H1 (cell line): ENCODE results near the gene RPS6KA2. TPM values are rescaled to one million over a fixed set of nuclear protein-coding genes. Genes with fewer than 3 reads are reported as not detected.

Experiments used
- CTCF ChIA-PET: fragments of 300-600 bp; sonication (Branson Sonifier 250); formaldehyde crosslinking; loops from one replicate; lab custom pipeline; 2021; ENCODE audit not compliant: partially characterized antibody; lab: Charles Lee
- POLR2A ChIA-PET: fragments of 300-600 bp; sonication (Branson Sonifier 250); formaldehyde crosslinking; loops from one replicate; lab custom pipeline; 2021; ENCODE audit warnings: inconsistent platforms; ENCODE audit not compliant: partially characterized antibody; lab: Charles Lee
- DNase-seq, 2 experiments: peaks; one replicate each; pipeline versions ENCODE4 v3.0.0 to v3.0.0-alpha.2; 2010 to 2022; ENCODE audit warnings: low spot score in 2 of 2, low read depth in 1 of 2, mixed read lengths in 1 of 2
- FAIRE-seq: peaks from 2 replicates; lab custom pipeline; 2011; peaks lifted over from hg19 to GRCh38; lab: Jason Lieb, UNC
- H2AFZ ChIP-seq: 2 replicates; pipeline ENCODE4 v1.8.1; 2012; ENCODE audit warnings: low read length, inconsistent platforms
- H2AK5ac ChIP-seq: 2 replicates; pipeline ENCODE4 v1.6.1; 2013; ENCODE audit warnings: low read depth, low read length
- H2BK120ac ChIP-seq: replicated peaks from 2 replicates; pipeline ENCODE3; 2013; ENCODE audit warnings: low read depth, low read length, inconsistent platforms
- H2BK12ac ChIP-seq: 2 replicates; pipeline ENCODE4 v1.6.1; 2013; ENCODE audit warnings: low read depth, low read length
- H2BK15ac ChIP-seq: 2 replicates; pipeline ENCODE4 v1.6.1; 2013; ENCODE audit warnings: low read length
- H2BK20ac ChIP-seq: 2 replicates; pipeline ENCODE4 v1.6.1; 2013; ENCODE audit warnings: low read length
- H2BK5ac ChIP-seq: 2 replicates; pipeline ENCODE4 v1.6.1; 2013; ENCODE audit warnings: low read depth, low read length
- H3K14ac ChIP-seq: 2 replicates; pipeline ENCODE4 v1.6.1; 2013; ENCODE audit warnings: inconsistent platforms; ENCODE audit not compliant: insufficient read length
- H3K18ac ChIP-seq: 2 replicates; pipeline ENCODE4 v1.6.1; 2013; ENCODE audit warnings: low read length; ENCODE audit errors: extremely low read depth
- H3K23ac ChIP-seq: 2 replicates; pipeline ENCODE4 v1.6.1; 2013; ENCODE audit warnings: inconsistent platforms; ENCODE audit not compliant: insufficient read length
- H3K23me2 ChIP-seq: 2 replicates; pipeline ENCODE4 v1.6.1; 2013; ENCODE audit warnings: low read depth, low read length
- H3K27ac ChIP-seq: 2 replicates; pipeline ENCODE4 v1.6.1; 2011; ENCODE audit warnings: low read depth, low read length, inconsistent platforms
- H3K27me3 ChIP-seq, 4 experiments: replicated peaks in 1 of 4; 1 replicate in 1 of 4; 2 replicates in 3 of 4; pipeline versions ENCODE4 v1.6.1 to v1.8.1; 2011 to 2013; ENCODE audit warnings: low read length in 3 of 4, mild to moderate bottlenecking in 3 of 4, inconsistent platforms in 2 of 4, mixed read lengths in 2 of 4, moderate library complexity in 1 of 4; ENCODE audit not compliant: control insufficient read depth in 3 of 4, insufficient read depth in 3 of 4; ENCODE audit errors: extremely low read depth in 1 of 4
- H3K36me3 ChIP-seq, 4 experiments: 2 replicates each; pipeline versions ENCODE4 v1.6.1 to v1.8.1; 2011 to 2013; ENCODE audit warnings: mild to moderate bottlenecking in 4 of 4, low read length in 3 of 4, moderate library complexity in 2 of 4, control low read depth in 1 of 4, inconsistent platforms in 1 of 4; ENCODE audit not compliant: insufficient read depth in 4 of 4, control insufficient read depth in 2 of 4
- H3K4ac ChIP-seq: replicated peaks from 2 replicates; pipeline ENCODE3; 2013; ENCODE audit warnings: low read length, low read depth, mixed read lengths, inconsistent platforms; ENCODE audit not compliant: insufficient read length
- H3K4me1 ChIP-seq, 4 experiments: replicated peaks in 1 of 4; 1 replicate in 1 of 4; 2 replicates in 3 of 4; pipeline versions ENCODE4 v1.6.1 to v1.8.1; 2011 to 2013; ENCODE audit warnings: low read length in 3 of 4, inconsistent platforms in 2 of 4, mixed read lengths in 1 of 4; ENCODE audit not compliant: insufficient read depth in 4 of 4, control insufficient read depth in 3 of 4
- H3K4me2 ChIP-seq, 2 experiments: 2 replicates each; pipeline versions ENCODE4 v1.6.1 to v1.8.1; 2011 to 2013; ENCODE audit warnings: low read depth in 2 of 2, low read length in 2 of 2, control low read depth in 1 of 2, inconsistent platforms in 1 of 2, mild to moderate bottlenecking in 1 of 2; ENCODE audit not compliant: insufficient read depth in 1 of 2
- H3K4me3 ChIP-seq, 4 experiments: fragments of 200-600, 300-600 bp in 1 of 4; sonication (generic), shearing (Covaris generic), sonication (Bioruptor Twin) in 1 of 4; 2 replicates each; pipeline versions ENCODE4 v1.5.1 to v1.8.1; 2011 to 2016; ENCODE audit warnings: low read length in 4 of 4, low read depth in 3 of 4, control low read depth in 2 of 4, inconsistent platforms in 2 of 4, mild to moderate bottlenecking in 2 of 4, mixed read lengths in 1 of 4, moderate library complexity in 1 of 4; ENCODE audit not compliant: insufficient read depth in 2 of 4; ENCODE audit errors: extremely low read depth in 1 of 4
- H3K56ac ChIP-seq: replicated peaks from 2 replicates; pipeline ENCODE3; 2013; ENCODE audit warnings: low read depth, mild to moderate bottlenecking, mixed read lengths, low read length, inconsistent platforms; ENCODE audit not compliant: insufficient read length
- H3K79me1 ChIP-seq: 2 replicates; pipeline ENCODE4 v1.6.1; 2013; ENCODE audit warnings: low read depth, low read length, control low read depth
- H3K79me2 ChIP-seq, 2 experiments: 2 replicates each; pipeline versions ENCODE4 v1.6.1 to v1.8.1; 2012 to 2013; ENCODE audit warnings: low read length in 2 of 2, mild to moderate bottlenecking in 2 of 2, inconsistent platforms in 1 of 2; ENCODE audit not compliant: insufficient read depth in 2 of 2, control insufficient read depth in 1 of 2
- H3K9ac ChIP-seq, 4 experiments: replicated peaks in 1 of 4; 1 replicate in 1 of 4; 2 replicates in 3 of 4; pipeline versions ENCODE4 v1.6.1 to v1.8.1; 2011 to 2013; ENCODE audit warnings: low read depth in 3 of 4, low read length in 3 of 4, control low read depth in 2 of 4, mild to moderate bottlenecking in 2 of 4, moderate library complexity in 2 of 4, inconsistent platforms in 1 of 4; ENCODE audit errors: extremely low read depth in 1 of 4
- H3K9me3 ChIP-seq, 2 experiments: 2 replicates each; pipeline versions ENCODE4 v1.6.1 to v1.8.1; 2012 to 2013; ENCODE audit warnings: mild to moderate bottlenecking in 2 of 2, moderate library complexity in 2 of 2, control low read depth in 1 of 2, inconsistent platforms in 1 of 2, low read depth in 1 of 2, low read length in 1 of 2, mixed read lengths in 1 of 2; ENCODE audit not compliant: insufficient read depth in 2 of 2
- H4K20me1 ChIP-seq, 2 experiments: replicated peaks in 1 of 2; 2 replicates each; pipeline versions ENCODE3 to v1.8.1; 2011 to 2013; ENCODE audit warnings: inconsistent platforms in 2 of 2, low read length in 2 of 2, mild to moderate bottlenecking in 1 of 2; ENCODE audit not compliant: insufficient read depth in 2 of 2, control insufficient read depth in 1 of 2
- H4K5ac ChIP-seq: 2 replicates; pipeline ENCODE4 v1.6.1; 2013; ENCODE audit warnings: low read length, low read depth, mixed read lengths, inconsistent platforms; ENCODE audit not compliant: insufficient read length
- H4K8ac ChIP-seq: 2 replicates; pipeline ENCODE4 v1.8.0; 2013; ENCODE audit warnings: mild to moderate bottlenecking, moderate library complexity, low read length, inconsistent platforms; ENCODE audit not compliant: insufficient read depth; ENCODE audit errors: extremely low read depth
- H4K91ac ChIP-seq: replicated peaks from 2 replicates; pipeline ENCODE3; 2013; ENCODE audit warnings: low read length, mixed read lengths, inconsistent platforms; ENCODE audit not compliant: insufficient read length
- BRCA1 ChIP-seq: IDR thresholded peaks from 2 replicates; pipeline ENCODE4 v1.6.1; 2012; ENCODE audit warnings: low read depth, low read length, improper control_type of control experiment
- CBX5 ChIP-seq: fragments of 300-800, 300-1000 bp; sonication (generic); IDR thresholded peaks from 2 replicates; pipeline ENCODE4 v1.7.1; 2016; ENCODE audit warnings: antibody characterized with exemption, low read length, low read depth
- CHD2 ChIP-seq: IDR thresholded peaks from 2 replicates; pipeline ENCODE4 v1.6.1; 2012; ENCODE audit warnings: low read length, improper control_type of control experiment
- EZH2 ChIP-seq: fragments of 200-600 bp; sonication (generic); IDR thresholded peaks from 2 replicates; pipeline ENCODE4 v1.7.1; 2012; ENCODE audit warnings: low read depth, mild to moderate bottlenecking, moderate library complexity, low read length, inconsistent platforms; ENCODE audit not compliant: severe bottlenecking
- HDAC6 ChIP-seq: IDR thresholded peaks from one replicate; pipeline ENCODE4 v1.7.1; 2012; ENCODE audit warnings: low read depth, mild to moderate bottlenecking, inconsistent platforms, low read length, moderate library complexity
- KDM5A ChIP-seq: fragments of 200-600 bp; IDR thresholded peaks from 2 replicates; pipeline ENCODE4 v1.7.1; 2012; ENCODE audit warnings: mild to moderate bottlenecking, low read length, inconsistent platforms, mixed read lengths
- MAFK ChIP-seq: IDR thresholded peaks from 2 replicates; pipeline ENCODE4 v1.6.1; 2012; ENCODE audit warnings: low read depth, mild to moderate bottlenecking, improper control_type of control experiment, low read length
- NRF1 ChIP-seq: IDR thresholded peaks from 2 replicates; pipeline ENCODE4 v1.6.1; 2011; ENCODE audit warnings: mild to moderate bottlenecking, low read depth, low read length, improper control_type of control experiment
- PHF8 ChIP-seq: fragments of 200-600 bp; sonication (generic); conservative IDR thresholded peaks from 2 replicates; pipeline ENCODE4 v1.7.1; 2012; ENCODE audit warnings: low read depth, mild to moderate bottlenecking, inconsistent platforms, low read length, moderate library complexity
- POLR2A ChIP-seq, 2 experiments: IDR thresholded peaks; 1 replicate in 1 of 2; 2 replicates in 1 of 2; pipeline ENCODE4 v1.6.1; 2011; ENCODE audit warnings: low read depth in 2 of 2, low read length in 2 of 2, mild to moderate bottlenecking in 2 of 2; ENCODE audit errors: control extremely low read depth in 1 of 2
- SUZ12 ChIP-seq: fragments of 200-600 bp; sonication (generic); IDR thresholded peaks from 2 replicates; pipeline ENCODE4 v1.6.1; 2012; ENCODE audit warnings: mild to moderate bottlenecking, inconsistent platforms, low read length, moderate library complexity, mixed read lengths
- WGBS, 2 experiments: shearing (Covaris generic) in 1 of 2; methylation state at CpG; one replicate each; pipeline versions ENCODE4 v1.1.6 to v1.1.7; 2013 to 2015; ENCODE audit warnings: low lambda C conversion rate in 2 of 2, mixed read lengths in 2 of 2, inconsistent platforms in 1 of 2, low coverage in 1 of 2, missing lambda C conversion rate in 1 of 2; ENCODE audit not compliant: insufficient replicate concordance in 2 of 2, insufficient coverage in 1 of 2, insufficient read length in 1 of 2; ENCODE audit errors: extremely low coverage in 1 of 2, missing lambda C conversion rate in 1 of 2; 5-methylcytosine and 5-hydroxymethylcytosine counted together
- polyA plus RNA-seq, 7 experiments: library from polyadenylated mRNA; depleted of rRNA in 3 of 7; stranded (reverse) in 5 of 7; unstranded in 2 of 7; fragments of >200 nt in 5 of 7; fragments of 200-250 nt in 2 of 7; gene quantifications; 1 replicate in 5 of 7; 2 replicates in 1 of 7; 4 replicates in 1 of 7; pipeline versions ENCODE4 v1.2.1 to v1.2.3, GENCODE V29; 2011 to 2013; ENCODE audit warnings: missing spikeins in 2 of 7, mixed read lengths in 2 of 7
- total RNA-seq: library from RNA; stranded (reverse); fragmentation: NEBNext Ultra II Directional; extraction: Animal tissue kit (Norgen Biotek cat#: 25700); gene quantifications from 2 replicates; pipeline ENCODE4 v1.2.1, GENCODE V29; 2021
- TF ChIP-seq, protein P1 (sequence below): IDR thresholded peaks from 2 replicates; pipeline ENCODE4 v1.6.1; 2011; ENCODE audit warnings: low read length, improper control_type of control experiment
- TF ChIP-seq, protein P2 (sequence below): IDR thresholded peaks from 2 replicates; pipeline ENCODE4 v1.6.1; 2012; ENCODE audit warnings: inconsistent platforms

Gene RPS6KA2
- total and polyA plus RNA-seq, 2 of the 8 experiments (the other 6 are each of a cell fraction or from before 2014, with no cell fraction given) = 8.8 to 25.7 TPM

DNA sequence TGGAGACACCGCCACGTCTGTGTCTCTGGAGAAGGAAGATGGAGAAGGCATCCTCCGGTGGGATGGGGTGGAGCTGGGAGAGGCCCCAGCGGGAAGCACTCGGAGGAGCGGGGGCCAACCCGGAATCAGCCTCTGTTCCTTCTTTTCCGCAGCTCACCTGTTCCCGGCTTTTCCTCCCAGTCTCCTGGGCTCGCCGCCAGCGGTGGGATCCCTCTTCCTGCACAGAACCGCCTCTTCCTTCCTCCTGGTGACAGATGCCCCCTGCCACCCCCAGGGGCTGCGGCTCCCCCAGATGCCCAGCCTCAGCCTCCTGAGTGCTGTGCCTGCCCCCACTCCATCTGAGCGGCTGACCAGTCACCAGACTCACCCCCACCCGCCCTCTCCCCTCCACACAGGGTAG lies 63.9 kb downstream of the RPS6KA2 start:
- Histone ChIP-seq H2BK5ac (no peak overlapping the region), H3K9me3 (no peaks in the 10 kb centered on the region), H4K20me1 (peaks cover 0 to 7% of the 10 kb centered on the region in 2 experiments), H4K91ac (no peak overlapping the region), H2BK20ac (no peak overlapping the region), H3K23me2 (no peaks in the 10 kb centered on the region), H3K27ac (no peak overlapping the region), H3K79me1 (peaks cover 8% of the 10 kb centered on the region; the same call in 1 of the 2 replicates), H3K4me2 (no peak overlapping the region), H4K5ac (no peak overlapping the region), H3K4ac (no peak overlapping the region), H2AK5ac (no peak overlapping the region), H2BK15ac (no peak overlapping the region), H3K18ac (no peak overlapping the region), H3K4me1 (peaks cover 0 to 12% (median under 1%) of the 10 kb centered on the region in 4 experiments; a peak in 5 of 7 replicates), H3K9ac (no peak overlapping the region), H3K27me3 (no peaks in the 10 kb centered on the region; a peak in 1 of 7 replicates), H3K4me3 (no peak overlapping the region), H2BK120ac (no peak overlapping the region), H3K14ac (no peak overlapping the region), H2BK12ac (no peak overlapping the region), H2AFZ (no peak overlapping the region), H3K23ac (no peak overlapping the region), H3K79me2 (peaks cover 3 to 26% of the 10 kb centered on the region in 2 experiments; a peak in 3 of 4 replicates), H3K36me3 (no peaks in the 10 kb centered on the region), H3K56ac (no peak overlapping the region), H4K8ac (no peak overlapping the region)
- CTCF ChIA-PET = interaction anchor here (1.2 kb wide), 1 partner anchor 9 kb away, joined by 5 read pairs; no protein-coding TSS in a partner anchor
- POLR2A ChIA-PET = interaction anchor here (0.8 to 1.4 kb wide), 2 partner anchors 9 to 21 kb away, joined by 3 read pairs; no protein-coding TSS in a partner anchor
- 94% methylated on average over 7 of the region's 16 CpGs; no CpG with 5 or more reads in 1 of the 2 experiments for WGBS, 2 experiments
- FAIRE-seq (no peak), DNase-seq (no peak)
- no peak for TF ChIP-seq CHD2
- TF ChIP-seq NRF1 = no peak
- no peak for TF ChIP-seq MAFK
- TF ChIP-seq HDAC6 = no peak
- no peak for TF ChIP-seq POLR2A (IDR thresholded peaks at IDR 0.05; ENCODE audit: control extremely low read depth in 1 of 2, low read depth in 2 of 2, low read length in 2 of 2)
- TF ChIP-seq CBX5 = no peak
- no peak for TF ChIP-seq SUZ12
- no peak for TF ChIP-seq EZH2
- TF ChIP-seq, protein P1, sequence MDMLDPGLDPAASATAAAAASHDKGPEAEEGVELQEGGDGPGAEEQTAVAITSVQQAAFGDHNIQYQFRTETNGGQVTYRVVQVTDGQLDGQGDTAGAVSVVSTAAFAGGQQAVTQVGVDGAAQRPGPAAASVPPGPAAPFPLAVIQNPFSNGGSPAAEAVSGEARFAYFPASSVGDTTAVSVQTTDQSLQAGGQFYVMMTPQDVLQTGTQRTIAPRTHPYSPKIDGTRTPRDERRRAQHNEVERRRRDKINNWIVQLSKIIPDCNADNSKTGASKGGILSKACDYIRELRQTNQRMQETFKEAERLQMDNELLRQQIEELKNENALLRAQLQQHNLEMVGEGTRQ = no peak
- no peak for TF ChIP-seq KDM5A
- no peak for TF ChIP-seq BRCA1
- TF ChIP-seq, protein P2, sequence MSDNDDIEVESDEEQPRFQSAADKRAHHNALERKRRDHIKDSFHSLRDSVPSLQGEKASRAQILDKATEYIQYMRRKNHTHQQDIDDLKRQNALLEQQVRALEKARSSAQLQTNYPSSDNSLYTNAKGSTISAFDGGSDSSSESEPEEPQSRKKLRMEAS = no peak
- TF ChIP-seq PHF8 = no peak
